HG03097 (cell line): ENCODE data around the gene IKBKE.

Experiments
- ATAC-seq: cut with Tn5 transposase; IDR thresholded peaks from one replicate; pipeline ENCODE4 v1.9.1; 2021; ENCODE audit not compliant: unreplicated experiment, low FRiP score

The IKBKE gene

DNA sequence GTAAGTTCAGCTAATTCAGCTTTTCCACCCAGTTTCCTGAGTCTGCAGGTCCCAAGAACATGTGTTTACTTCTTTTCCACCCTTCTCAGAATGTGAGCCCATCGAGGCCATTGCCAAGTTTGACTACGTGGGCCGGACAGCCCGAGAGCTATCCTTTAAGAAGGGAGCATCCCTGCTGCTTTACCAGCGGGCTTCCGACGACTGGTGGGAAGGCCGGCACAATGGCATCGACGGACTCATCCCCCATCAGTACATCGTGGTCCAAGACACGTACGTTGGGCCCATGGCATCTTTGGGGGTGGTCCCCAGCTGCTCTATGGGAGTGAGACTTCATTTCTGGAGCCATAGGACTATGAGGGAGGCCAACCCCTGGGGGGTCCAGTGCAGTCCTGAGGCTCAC, 17.2 kb upstream of the IKBKE start:
- no peak for ATAC-seq

DNA sequence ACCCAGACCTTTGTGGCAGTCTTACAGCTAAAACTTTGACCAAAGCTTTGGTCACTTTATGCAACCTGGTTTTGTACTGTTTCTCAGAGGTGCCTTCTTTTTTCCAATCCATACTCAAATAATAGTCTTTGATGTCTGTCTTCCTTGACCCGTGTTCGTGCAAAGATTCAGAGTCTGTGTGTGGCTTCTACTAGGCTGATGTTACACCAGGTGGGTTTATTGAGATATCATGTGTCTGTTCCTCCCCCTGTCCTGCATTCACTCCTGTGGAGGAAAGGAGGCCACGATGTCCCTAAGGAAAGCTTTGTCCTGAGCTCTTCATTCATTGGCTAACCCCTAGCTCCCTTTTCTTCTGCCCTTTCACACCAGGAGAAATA, 15.0 kb upstream of the IKBKE start:
- no peak for ATAC-seq

DNA sequence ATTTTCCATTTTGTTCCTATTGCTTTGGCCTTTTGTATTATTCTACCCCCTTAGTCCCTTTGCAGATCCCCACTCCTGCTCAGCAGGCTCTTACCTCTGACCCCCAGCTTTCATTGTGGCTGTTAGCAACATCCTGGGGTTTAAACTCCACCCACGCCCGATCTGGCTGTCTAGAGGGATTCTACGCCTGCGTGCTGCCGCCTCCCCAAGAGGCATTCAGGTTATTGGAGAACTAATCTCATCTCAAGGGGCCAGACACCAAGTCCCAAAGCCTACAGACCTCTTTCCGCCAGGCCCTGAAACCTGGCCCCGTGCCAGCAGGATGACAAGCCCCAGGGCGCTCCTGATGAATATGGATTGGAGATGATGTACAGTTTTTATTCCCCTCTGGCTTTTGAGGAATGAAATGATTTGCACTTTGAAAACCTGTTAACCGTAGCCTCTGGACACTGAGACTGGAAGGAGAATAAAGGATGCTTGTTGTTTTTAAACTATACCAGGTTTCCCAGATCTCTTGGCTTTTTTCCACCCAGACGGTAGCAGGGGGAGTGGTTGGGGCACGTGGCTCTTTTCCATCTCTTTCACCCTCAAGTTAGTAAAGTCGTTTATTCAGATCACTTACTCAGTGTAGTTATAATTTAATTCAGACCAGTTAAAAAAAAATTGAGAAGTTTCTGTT, 14.5 kb upstream of the IKBKE start:
- ATAC-seq = no peak

DNA sequence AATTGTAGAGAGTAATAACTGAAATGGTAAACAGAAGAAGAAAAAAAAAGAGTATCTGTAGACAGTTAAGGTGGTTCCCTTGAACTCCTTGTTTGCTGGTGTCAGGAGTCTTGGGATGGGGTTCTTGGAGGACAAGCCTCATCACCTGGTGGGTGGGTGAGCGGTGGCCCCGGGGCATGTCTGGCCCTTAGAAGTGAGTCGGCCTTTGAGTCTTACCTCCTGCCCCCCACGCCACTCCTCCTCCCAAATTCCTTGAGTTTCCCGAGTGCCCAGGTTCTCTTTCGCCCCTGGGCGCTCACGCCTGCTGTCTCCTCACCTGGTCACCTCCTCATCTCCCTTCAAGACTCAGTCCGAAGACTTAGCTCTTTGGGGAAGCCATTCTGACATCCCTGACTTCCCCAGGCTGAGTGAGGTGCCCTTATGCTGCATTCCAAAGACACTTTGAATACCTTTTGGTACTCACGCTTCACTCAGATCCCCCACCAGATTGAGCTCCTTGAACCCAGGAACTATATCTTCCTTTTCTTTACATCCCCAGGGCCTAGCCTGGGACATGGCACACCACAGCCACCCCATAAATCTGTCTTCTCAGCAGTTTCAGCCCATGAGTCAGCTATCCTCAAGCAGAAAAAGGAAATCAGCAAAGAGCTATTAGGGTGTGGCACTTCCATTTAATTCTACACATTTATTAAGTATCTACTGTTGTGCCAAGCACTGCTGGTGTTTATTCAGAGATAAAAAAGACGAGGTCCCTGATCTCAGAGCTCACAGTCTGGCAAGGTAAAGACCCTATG, 13.5 kb upstream of the IKBKE start:
- no peak for ATAC-seq

DNA sequence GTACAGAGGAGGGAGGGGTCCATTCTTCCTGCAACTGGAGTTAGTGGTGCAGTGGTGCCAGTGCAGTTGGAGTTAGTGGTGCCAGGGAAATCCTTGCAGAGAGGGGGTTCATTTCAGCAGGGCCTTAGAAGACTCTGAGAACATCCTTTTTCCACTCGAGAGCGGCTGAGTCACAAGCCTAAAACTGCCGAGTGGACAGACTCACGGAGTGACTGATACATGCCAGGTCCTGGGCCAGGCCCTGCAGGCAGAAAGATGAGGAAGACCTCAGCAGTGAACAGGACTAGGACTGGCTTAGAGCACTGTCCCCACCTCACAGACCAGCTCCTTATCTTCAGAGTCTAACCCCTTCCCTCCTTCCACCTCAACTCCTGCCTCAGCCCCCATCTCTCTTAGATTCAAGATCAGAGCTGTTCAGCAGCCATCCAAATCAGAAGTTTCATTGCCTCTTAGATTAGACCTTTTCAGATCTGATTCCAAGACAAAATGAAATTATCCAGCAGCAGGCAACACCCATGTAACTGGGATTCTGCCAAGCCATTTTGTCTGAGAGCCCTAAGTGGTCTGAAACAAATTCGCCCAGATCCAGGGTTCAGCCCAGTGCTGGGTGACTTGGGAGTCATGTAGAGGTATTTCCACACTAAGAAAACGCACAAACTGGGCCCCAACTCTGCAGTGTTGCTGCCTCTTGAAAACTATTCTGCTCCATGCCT, 12.7 kb upstream of the IKBKE start:
- no peak for ATAC-seq

DNA sequence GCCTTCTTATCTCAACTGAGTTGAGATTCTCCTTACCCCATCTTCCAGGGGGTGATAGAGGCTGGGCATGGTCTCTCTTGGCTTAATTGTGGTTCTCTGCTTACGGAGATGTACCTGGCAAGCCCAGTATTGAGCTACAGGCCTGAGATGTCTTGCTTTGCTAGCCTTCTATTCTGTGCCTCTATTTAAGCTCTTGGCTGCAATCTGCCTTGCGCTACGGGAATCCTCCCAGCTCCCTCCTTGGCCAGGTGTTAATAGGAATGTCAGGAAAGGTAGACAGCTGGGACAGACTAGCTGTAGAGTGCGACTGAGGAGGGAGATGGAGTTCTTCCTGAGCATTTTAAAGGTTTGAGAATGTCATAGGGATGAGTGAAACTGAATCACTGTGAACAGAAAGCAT, 10.6 kb upstream of the IKBKE start:
- no peak for ATAC-seq

DNA sequence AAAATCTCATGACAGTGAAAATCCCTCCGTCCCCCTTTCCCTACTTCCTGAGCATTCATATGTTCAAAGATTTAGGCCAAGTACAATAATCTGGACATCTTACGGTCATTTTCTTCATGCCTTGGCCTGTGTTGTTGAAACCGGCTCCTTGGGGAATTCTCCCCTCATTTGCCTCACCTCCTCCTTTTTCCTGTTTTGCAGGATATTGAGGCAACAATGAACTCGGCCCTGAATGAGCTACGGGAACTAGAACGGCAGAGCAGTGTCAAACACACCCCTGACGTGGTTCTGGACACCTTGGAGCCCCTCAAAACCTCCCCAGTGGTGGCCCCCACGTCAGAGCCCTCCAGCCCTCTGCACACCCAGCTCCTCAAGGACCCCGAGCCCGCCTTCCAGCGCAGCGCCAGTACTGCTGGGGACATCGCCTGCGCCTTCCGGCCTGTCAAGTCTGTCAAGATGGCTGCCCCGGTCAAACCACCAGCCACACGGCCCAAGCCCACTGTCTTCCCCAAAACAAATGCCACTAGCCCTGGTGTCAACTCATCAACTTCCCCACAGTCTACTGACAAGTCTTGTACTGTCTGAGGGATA, 9.3 kb upstream of the IKBKE start:
- no peak for ATAC-seq

DNA sequence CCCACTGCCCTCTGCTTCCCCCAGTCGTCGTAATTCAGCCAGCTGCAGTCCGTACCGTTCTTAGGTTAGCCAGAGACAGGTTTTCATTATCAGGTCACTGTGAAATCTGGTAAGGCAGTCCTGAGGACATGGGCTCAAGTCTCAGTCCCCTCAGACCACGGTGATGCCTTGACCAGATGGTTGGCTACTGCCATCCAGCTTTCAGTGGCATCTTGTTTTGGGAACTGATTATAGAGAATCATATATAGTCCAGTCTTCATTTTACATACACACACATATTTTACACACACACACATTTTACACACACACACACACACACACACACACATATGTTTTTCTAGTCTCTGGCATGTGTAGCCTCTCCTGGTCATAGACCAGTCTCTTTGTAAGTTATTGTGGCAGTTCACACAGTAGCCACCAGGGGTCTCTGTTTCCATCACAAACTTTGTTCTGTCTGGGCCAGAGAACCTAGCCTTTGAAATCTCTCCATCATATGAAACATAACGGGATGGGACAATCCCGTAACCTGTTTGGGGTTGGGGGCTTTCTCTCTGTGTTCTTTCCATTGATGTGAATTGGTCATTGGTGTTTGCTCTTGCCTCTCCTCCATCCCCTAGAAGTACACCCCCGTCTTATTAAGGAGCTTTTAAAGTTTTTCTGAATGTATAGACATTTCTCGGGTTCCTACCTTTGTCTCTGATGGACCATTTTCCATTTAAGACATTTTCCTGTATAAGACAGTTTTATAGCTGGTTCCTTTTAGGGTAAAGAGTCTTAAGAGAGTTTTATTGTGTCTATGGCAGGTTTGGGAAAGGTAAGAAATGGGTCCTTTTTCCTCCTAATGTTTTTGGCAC, 8.4 kb upstream of the IKBKE start:
- ATAC-seq = no peak

DNA sequence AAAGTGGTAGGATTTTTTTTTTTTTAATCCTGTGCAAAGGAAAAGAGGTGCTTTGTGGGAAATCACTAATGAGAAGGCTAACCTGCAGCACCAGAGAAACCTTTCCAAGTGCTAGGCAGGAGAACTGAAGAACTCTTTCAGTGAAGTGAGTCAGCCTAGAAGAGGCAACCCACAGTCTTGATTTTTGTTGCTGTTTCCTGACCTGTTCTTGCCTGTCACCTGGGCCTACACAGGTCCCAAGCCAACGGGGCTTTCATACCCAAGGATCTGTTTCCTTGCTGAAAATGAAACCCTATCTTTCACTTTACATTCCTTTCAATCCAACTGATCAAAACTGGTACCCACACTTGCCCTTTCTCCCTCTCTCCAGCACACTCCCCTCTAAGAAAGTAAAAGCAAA, 7.1 kb upstream of the IKBKE start:
- ATAC-seq = no peak

DNA sequence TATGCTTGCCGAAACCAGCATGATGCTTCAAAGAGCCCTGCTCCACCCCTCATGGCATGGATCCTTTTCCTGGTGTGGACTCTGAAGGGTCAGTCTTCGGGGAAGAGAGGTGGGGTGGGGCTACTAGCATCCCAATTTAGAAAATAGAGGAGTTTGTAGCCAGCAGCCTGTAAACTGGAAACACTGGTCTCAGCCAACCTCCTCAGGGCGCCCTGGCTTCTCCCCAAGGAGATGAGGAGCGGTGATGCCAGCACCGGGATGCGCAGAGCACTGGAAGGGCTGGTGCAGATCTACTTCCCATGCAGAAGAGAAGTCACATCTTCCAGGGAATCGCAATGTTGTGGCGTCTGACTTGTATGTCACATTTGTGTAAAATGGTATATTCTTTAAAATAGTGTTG, 6.4 kb upstream of the IKBKE start:
- ATAC-seq = no peak

DNA sequence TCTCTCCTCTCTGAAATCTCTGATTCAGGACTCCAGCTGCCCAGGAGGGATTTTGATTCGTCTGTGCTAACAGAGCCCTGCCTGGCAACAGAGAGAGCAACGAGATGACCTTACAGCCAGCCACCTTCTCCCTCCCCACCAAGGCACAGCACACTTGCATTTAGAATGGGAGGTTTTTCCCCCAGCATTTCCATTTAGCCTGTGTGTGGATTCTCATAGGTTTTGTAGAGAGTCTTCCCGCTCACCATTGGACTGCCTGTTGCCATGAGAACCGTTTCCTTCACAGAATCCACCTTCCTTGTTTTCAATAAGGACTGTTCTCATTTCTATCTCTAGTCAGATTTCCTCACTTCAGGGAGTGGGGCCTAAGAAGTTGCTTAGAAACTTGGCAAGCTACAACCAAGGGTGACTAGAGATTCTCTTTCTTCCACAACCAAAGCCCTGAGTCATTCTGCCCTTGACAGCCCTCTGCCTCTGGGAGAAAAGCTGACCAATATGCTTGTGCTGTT, 5.8 kb upstream of the IKBKE start:
- ATAC-seq = no peak

DNA sequence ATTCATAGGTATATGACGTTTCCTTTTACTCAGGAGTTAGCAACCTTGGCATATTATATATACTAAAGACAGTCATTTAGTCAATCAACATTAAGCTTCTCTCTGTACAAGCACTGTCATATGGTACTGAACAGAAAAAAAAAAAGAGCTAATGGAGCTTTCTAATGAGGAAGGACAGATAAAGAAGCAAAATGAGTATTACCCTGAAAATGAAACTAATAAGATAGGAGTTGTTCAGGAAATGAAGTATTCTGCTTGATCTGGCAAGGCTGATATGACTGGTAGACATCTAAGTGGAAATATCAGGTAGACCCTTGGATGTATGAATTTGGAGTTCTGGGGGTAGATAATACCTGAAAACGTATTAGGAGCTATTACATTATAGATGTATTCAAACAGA, 4.3 kb upstream of the IKBKE start:
- ATAC-seq = no peak

DNA sequence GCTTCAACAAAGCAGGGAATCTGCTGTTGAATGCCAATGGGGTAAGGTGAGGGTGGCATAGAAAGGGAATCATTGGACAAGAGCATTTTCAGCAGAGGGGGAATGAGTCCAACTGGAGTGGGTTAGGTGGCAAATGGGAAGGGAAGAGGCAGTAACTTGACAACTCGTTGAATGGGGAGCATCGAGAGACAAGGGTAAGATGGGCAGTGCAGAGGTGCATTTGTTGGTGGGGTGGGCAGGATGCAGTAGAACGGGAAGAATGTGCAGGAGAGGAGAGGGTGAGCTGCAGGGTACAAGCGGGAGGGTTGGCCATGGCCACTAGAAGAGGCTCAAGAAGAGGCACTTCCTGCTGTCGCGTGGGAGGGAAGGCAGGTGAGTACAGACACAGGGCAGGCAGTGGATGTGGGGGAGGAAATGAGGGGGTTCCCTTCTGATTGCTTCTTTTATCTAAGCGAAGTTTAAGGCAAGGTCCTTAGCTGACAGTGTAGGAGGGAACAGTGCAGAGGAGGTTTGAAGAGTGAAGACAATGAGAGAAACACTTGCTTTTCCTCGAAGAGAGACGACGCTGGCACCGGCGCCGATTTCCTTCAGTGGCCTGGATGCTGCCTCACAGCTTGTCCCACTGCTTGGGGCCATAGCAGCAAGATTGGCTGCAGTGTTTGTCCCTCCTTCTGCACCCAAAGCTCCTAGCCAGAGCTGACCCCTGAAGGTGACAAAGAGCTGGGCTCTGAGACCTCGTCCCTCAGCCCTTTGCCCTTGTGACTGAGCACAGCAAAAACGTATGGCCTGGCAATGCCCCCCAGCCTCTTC, 3.2 kb upstream of the IKBKE start:
- ATAC-seq = no peak

DNA sequence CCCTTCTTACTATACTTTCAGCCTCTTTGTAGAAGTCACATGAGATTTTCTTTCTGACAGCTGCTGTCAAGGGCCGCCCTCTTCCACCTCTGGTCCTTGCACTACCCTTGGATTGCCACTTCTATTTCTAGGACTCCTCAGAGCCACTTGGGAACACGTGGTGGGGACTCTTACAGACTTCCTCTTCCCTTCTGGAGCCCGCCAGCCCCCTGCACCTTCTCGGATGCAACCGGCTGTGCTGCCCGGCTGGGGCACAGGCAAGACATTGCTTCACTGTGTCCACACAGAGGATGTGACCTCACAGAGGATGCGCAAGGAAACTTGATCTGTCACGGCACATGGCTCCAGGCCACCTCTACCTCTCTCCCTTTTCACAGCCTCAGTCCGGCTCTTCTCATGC, 2.4 kb upstream of the IKBKE start:
- ATAC-seq = no peak

DNA sequence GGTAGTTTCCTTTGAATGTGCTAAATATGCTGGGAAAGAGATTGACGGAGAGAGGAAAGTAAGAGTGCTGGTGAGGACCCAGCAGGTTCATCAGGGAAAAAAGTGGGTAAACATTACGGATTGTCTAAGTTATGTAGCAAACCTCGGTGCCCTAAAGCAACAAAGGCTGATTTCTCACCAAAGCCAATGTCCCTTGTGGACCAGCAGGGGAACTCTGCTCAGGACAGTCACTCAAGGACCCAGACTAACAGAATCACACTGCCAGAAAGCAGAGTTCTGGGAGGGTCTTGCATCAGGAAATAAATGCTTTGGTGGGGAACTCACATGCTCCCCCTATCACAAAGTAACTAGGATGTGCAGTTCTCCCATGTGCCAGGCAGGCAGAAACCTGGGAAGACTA, 1.7 kb upstream of the IKBKE start:
- ATAC-seq = no peak

DNA sequence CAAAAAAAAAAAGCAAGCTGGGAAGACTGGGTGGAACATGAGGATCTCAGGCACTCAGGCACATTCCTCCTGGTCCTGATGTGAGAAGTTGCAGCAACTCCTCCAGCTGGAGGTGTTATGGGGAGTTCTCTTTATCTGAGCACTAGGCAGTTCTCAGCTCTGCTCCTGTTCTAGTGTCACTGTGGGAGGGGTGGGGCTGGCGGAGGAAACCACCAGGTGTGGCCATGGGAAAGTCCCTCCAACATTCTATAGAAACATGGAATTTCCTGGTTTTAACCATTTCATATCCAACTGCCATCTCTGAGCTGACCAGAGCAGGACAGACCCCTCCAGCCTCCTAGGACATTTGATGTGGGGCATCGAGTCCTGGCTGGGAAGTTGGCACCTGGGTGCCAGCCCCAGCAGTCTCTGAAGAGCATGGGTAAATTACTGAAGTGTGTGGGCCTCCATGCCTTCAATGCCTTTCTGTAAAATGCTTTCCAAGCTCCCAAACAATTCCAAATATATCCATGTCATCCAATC, 804 bp upstream of the IKBKE start:
- no peak for ATAC-seq

DNA sequence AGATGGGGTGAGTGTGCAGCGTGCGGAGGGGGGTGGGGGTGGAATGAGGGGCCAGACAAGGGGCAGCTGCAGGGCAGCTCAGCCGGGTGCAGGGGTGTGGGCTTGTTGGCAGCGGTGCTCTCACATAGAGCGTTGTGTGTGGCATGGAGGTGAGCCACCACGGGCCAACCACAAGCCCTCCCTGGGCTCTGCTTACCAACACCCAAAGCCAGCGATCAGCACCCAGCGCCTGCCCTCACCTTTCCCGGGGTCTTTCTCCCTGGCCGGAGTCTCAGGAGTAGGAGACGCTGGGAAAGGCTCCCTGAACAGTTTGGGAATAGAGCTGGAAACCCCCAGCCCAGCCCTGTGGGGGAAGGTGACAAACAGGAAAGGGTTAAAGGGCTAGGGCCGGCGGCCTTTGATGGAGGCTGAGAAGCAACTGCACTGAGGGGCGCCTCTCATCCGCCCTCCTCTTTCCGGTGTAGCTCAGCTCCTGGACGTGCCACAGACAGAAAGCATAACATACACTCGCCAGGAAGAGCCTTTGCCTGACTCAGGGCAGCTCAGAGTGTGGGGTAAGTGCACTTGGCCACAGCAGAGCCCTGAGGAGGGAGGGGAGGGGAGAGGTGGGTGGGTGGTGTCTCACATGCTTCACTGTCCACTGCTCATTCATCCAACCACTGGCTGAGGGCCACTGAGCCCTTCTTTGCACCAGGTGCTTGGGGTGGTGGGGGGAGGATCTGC, 577 bp downstream of the IKBKE start:
- no peak for ATAC-seq

DNA sequence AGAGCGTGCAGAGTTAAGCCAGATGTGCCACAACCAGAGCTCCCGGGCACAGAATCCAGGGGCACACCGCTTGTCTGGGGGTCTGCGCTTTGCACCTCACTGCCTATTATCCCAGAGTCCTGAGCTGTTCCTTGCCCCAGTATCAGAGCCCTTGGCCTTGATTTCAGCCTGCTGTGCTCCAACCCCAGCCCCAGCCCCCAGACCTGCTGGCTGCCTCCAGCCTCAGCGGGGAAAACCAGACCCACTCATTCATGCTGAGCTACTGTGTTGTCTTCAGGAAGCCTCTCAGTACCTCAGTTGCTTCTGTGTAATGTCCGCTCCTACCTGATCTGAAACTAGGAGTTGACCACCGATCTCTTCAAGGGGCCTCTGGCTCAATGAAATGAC, 1.1 kb downstream of the IKBKE start:
- no peak for ATAC-seq

DNA sequence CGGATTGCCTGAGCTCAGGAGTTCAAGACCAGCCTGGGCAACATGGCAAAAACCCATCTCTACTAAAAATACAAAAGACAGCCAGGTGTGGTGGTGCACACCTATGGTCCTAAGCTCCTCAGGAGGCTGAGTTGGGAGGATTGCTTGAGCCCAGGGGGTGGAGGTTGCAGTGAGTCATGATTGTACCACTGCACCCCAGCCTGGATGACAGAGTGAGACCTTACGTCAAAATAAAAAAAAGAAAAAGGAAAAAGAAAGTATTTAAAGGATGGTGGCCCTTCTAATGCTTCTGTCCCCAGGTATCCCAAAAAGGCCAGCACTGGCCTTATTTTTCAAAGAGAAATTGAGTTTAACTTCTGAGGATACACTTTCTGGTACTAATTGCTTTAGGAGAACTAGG, 1.7 kb downstream of the IKBKE start:
- no peak for ATAC-seq
